Activated CD4-positive, alpha-beta T cell treated with anti-CD3 and anti-CD28 coated beads, Interleukin-2, Interleukin-4, amounts not matched to agents 100 ng/mL and 50 ng/mL, durations not matched to agents 16 hours and 8 hours (primary cell): ENCODE measurements around the gene USF2.

Experiments
- DNase-seq: peaks from one replicate; pipeline ENCODE4 v3.0.0-alpha.2; 2020; ENCODE audit warnings: low spot score

Gene USF2

GRCh38 chr19:35301961-35302360, 33.2 kb downstream of the USF2 start:
- no peak for DNase-seq

DNA sequence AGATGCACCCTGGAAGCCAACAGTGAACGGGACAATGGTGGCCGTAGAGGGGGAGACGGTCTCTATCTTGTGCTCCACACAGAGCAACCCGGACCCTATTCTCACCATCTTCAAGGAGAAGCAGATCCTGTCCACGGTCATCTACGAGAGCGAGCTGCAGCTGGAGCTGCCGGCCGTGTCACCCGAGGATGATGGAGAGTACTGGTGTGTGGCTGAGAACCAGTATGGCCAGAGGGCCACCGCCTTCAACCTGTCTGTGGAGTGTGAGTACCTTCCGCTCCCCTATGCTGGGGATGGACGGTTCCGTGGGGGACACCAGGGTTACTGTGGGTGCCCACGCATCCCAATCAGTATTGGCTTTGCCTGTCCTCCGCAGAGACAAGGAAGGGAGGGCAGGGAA, 33.7 kb downstream of the USF2 start:
- no peak for DNase-seq

GRCh38 chr19:35303357-35303915, 34.7 kb downstream of the USF2 start:
- DNase-seq = no peak

DNA sequence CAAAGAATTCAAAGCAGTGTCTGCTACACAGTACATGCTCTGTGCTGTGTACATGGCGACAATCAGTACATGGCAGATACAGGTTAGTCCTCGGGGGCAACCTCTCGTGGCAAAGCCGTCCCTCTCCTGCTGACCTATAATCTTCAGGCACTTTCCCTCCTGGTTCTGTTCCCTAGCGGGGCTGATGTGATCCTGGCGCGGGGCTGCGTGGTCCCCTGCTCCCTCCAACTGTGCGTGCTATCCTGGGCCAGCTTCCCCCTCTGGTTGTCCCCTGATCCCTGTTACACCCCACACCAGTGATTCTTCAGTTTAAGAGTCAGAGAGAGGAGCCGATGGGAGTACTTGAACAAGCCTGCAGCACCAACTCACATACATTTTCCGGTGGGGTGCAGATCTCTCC, 35.3 kb downstream of the USF2 start:
- no peak for DNase-seq

DNA sequence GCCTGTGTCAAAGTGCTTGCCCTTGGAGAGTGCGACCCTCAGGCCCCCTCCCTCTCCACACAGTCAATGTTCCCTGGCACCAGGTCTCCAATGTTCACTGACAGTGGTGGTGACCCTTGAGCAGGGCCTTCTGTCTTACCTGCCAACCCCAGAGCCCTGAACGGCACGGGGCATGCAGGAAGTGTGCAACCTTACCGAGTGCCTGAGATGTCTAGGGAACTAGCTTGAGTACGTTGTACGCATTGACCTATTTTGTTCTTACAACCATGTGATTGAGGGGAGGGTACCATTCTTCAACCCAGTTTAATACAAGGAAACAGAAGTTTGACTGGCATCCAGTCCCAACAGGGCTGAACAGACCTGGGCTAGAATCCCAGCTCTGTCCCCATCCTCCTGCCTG, 36.4 kb downstream of the USF2 start:
- DNase-seq = no peak

- no peak for DNase-seq
Observed at GRCh38 chr19:35306473-35307246, 37.9 kb downstream of the USF2 start.

GRCh38 chr19:35307931-35308330, 39.2 kb downstream of the USF2 start:
- DNase-seq = no peak

GRCh38 chr19:35308910-35309309, 40.1 kb downstream of the USF2 start:
- no peak for DNase-seq

- DNase-seq = no peak
Observed at GRCh38 chr19:35309481-35310279, 40.9 kb downstream of the USF2 start.

GRCh38 chr19:35310331-35310730, 41.6 kb downstream of the USF2 start:
- no peak for DNase-seq

GRCh38 chr19:35310811-35311465, 42.2 kb downstream of the USF2 start:
- DNase-seq = no peak

DNA sequence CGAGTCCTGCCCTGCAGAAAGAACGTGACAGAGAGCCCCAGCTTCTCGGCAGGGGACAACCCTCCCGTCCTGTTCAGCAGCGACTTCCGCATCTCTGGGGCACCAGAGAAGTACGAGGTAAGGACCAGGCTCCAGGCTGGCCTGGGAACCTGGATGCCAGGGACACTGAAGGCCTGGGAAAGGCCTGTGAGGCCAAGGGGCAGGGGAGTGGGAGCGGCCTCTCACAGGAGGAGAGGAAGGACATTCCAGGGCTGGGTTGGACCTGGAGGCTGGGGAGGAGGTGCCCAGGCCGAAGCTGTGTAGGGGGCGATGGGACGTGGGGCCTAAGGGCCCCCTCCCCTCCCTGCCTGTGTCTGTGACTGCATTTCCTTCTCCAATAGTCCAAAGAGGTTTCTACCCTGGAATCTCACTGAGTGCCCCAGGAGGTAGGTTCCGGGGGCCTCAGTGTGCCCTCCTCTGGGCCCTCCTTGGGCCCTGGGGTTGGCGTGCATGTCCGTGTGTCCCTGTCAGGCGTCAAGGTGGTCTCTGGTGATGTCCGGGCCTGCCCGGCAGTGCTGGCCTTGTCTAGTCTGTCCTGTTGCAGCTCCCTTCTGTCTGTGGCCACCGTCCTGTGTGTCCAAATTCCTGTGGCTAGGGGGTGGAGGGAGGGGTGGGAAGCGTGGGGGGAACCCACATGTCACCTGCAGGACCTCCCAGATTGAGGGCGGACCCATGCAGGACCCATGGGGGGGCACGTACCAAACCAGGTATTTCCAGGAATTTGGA, 43.3 kb downstream of the USF2 start:
- no peak for DNase-seq

GRCh38 chr19:35313587-35313986, 44.8 kb downstream of the USF2 start:
- DNase-seq = no peak

GRCh38 chr19:35314031-35314430, 45.3 kb downstream of the USF2 start:
- DNase-seq = no peak

GRCh38 chr19:35314858-35315470, 46.2 kb downstream of the USF2 start:
- DNase-seq = no peak

DNA sequence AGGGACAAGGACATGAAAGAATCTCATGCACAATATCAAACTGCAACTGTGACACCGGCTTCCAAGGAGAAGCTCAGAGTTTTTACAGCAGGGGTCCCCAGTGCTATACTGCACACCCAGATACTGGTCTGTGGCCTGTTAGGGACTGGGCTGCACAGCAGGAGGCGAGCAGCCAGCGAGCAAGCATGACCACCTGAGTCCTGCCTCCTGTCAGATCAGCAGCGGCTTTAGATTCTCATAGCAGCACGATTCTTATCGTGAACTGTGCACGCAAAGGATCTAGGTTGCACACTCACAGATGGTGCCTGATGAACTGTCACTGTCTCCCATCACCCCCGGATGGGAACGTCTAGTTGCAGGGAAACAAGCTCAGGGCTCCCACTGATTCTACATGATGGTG, 47.1 kb downstream of the USF2 start:
- no peak for DNase-seq

- DNase-seq = no peak
Observed at GRCh38 chr19:35316560-35316959, 47.8 kb downstream of the USF2 start.

DNA sequence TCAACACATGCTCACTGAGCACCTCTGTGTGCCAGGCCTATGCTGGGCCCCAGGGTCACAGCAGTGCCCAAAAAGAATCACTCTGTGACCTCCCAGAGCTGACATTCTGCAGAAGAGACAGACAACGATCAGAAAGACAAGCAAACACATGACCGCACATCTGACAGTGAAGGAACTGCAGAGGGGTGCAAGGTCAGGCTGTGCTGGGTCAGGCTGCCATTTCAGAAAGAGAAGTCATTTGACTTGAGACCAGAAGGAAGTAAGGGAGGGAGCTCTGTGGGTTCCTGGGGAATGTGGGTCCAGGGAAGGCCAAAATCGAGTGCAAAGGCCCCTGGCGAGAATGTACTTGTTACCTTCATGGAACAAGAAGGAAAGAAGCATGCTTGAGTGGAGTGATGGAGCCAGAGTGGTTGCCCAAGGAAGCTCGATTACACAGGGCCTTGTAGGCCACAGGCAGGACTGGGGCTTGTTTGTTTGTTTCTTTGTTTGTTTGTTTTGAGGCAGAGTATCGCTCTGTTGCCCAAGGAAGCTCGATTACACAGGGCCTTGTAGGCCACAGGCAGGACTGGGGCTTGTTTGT, 48.8 kb downstream of the USF2 start:
- no peak for DNase-seq

DNA sequence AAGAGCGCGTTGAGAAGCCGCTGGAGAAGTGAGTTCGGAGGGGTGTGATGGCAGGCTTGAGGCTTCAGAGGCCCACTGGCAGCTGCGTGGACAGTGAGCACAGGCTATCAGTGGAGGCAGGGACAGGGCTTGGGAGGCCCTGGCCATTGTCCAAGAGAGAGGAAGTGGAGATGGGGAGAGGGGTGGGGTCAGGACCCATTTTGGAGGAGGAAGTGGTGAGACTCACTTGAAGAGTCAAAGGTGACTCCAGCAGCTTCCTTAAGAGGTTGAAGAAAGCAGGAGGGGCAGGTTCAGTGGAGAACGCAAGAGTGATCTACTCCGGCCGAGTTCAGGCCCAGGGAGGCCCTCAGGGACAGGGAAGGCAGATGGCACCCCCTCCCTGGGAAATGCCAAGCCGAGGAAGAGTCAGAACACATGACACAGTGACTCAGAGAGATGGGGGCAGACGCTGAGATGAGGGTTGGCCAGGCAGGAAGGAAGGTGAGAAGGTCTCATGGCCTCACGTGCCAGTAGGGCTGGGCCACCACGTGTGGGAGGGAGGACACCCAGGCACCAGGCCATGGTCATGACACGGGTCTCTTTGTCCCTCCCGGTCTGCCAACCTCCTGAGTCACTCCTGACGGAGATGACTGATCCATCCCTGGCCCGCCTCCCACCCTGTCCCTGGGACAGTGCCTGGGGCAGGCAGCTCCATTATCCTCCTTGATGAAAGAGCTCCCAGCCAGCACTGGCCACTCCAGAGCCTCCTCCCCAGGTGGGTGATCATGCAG, 50.1 kb downstream of the USF2 start:
- no peak for DNase-seq

DNA sequence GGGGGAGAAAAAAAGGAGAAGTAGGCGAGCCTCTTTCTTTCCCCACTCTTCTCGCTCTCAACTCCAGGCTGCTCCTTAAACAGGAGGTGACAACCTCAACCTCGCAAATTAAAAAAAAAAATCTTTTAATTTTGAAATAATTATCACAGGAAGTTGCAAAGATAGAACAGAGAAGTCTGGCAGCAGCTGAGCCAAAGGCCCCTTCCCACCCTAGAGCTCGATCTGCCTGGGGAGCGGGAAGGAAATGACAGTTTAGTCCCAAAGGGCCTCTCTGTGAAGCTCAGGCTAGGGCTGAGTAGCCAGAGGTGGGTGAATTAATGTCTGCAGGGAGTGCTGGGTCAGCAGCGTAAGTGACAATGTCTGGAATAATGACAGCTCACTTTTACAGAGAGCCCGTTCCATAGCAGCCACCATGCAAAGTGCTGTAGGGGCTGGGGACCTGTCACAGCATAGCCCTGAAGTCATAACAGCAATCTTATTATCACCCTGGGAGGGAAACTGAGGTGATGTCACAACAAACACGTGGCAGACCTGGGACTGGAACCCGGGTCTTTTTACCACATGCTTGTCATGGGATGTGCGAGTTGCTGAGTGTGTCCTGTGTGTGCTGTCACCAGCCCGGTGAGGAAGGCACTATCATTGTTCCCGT, 51.4 kb downstream of the USF2 start:
- DNase-seq = no peak
